Liver (tissue), 9 donors: ENCODE measurements around the gene GUCY2D. TPM values are rescaled to one million over a fixed set of nuclear protein-coding genes. Genes with fewer than 3 reads are reported as not detected.

Source experiments
- DNase-seq: peaks from one replicate; pipeline ENCODE4 v3.0.0-alpha.2; 2017; ENCODE audit warnings: low spot score
- H3K27ac ChIP-seq, 2 donors: one replicate each; pipeline ENCODE4 v1.7.0; 2013; ENCODE audit warnings: inconsistent platforms in 2 of 2, low read length in 2 of 2, control low read depth in 1 of 2, low read depth in 1 of 2, mild to moderate bottlenecking in 1 of 2
- H3K27me3 ChIP-seq, 4 donors: one replicate each; pipeline versions ENCODE4 v1.6.1 to v1.7.0; 2013; ENCODE audit warnings: low read length in 3 of 4, inconsistent platforms in 1 of 4, mild to moderate bottlenecking in 1 of 4, moderate library complexity in 1 of 4; ENCODE audit not compliant: control insufficient read depth in 4 of 4, insufficient read depth in 4 of 4
- H3K36me3 ChIP-seq, 4 donors: one replicate each; pipeline versions ENCODE4 v1.6.1 to v1.7.0; 2013; ENCODE audit warnings: low read length in 3 of 4, mild to moderate bottlenecking in 3 of 4, low read depth in 1 of 4, moderate library complexity in 1 of 4; ENCODE audit not compliant: control insufficient read depth in 4 of 4, insufficient read depth in 3 of 4
- H3K4me1 ChIP-seq, 4 donors: one replicate each; pipeline versions ENCODE4 v1.6.1 to v1.7.0; 2013; ENCODE audit warnings: low read length in 3 of 4, mild to moderate bottlenecking in 3 of 4, moderate library complexity in 1 of 4; ENCODE audit not compliant: control insufficient read depth in 4 of 4, insufficient read depth in 4 of 4
- H3K4me3 ChIP-seq, 3 donors: one replicate each; pipeline versions ENCODE4 v1.6.1 to v1.7.0; 2013; ENCODE audit warnings: low read length in 3 of 3, control low read depth in 1 of 3, low read depth in 1 of 3, mild to moderate bottlenecking in 1 of 3
- H3K9ac ChIP-seq, 2 donors: one replicate each; pipeline ENCODE4 v1.7.0; 2013; ENCODE audit warnings: low read length in 2 of 2, mild to moderate bottlenecking in 2 of 2, moderate library complexity in 2 of 2, control low read depth in 1 of 2, low read depth in 1 of 2
- H3K9me3 ChIP-seq, 4 donors: one replicate each; pipeline versions ENCODE4 v1.6.1 to v1.7.0; 2013; ENCODE audit warnings: low read length in 3 of 4; ENCODE audit not compliant: control insufficient read depth in 4 of 4
- EGR1 ChIP-seq, 2 donors: IDR thresholded peaks; 2 replicates each; pipeline ENCODE4 v1.6.1; 2016 to 2018; ENCODE audit warnings: antibody characterized with exemption in 2 of 2, low read depth in 2 of 2
- FOXA1 ChIP-seq: IDR thresholded peaks from 2 replicates; pipeline ENCODE4 v1.6.1; 2016; ENCODE audit warnings: antibody characterized with exemption
- FOXA2 ChIP-seq: IDR thresholded peaks from 2 replicates; pipeline ENCODE4 v1.6.1; 2016; ENCODE audit warnings: antibody characterized with exemption
- GABPA ChIP-seq, 2 donors: IDR thresholded peaks in 1 of 2; conservative IDR thresholded peaks in 1 of 2; 2 replicates each; pipeline ENCODE4 v1.6.1; 2016; ENCODE audit warnings: antibody characterized with exemption in 2 of 2, mild to moderate bottlenecking in 1 of 2, moderate library complexity in 1 of 2
- HNF4A ChIP-seq, 2 donors: conservative IDR thresholded peaks; 2 replicates each; pipeline ENCODE4 v1.6.1; 2016; ENCODE audit warnings: antibody characterized with exemption in 2 of 2, mild to moderate bottlenecking in 2 of 2
- HNF4G ChIP-seq: IDR thresholded peaks from 2 replicates; pipeline ENCODE4 v1.6.1; 2016; ENCODE audit warnings: antibody characterized with exemption
- JUND ChIP-seq, 2 donors: IDR thresholded peaks; 2 replicates each; pipeline ENCODE4 v1.6.1; 2016; ENCODE audit warnings: antibody characterized with exemption in 2 of 2
- NR2F2 ChIP-seq: IDR thresholded peaks from 2 replicates; pipeline ENCODE4 v1.6.1; 2016; ENCODE audit warnings: antibody characterized with exemption
- RAD21 ChIP-seq, 2 donors: IDR thresholded peaks; 2 replicates each; pipeline ENCODE4 v1.6.1; 2016; ENCODE audit warnings: antibody characterized with exemption in 2 of 2, mild to moderate bottlenecking in 2 of 2
- RXRA ChIP-seq, 2 donors: IDR thresholded peaks; 2 replicates each; pipeline ENCODE4 v1.6.1; 2017 to 2018; ENCODE audit warnings: antibody characterized with exemption in 2 of 2, mild to moderate bottlenecking in 1 of 2
- SP1 ChIP-seq: IDR thresholded peaks from 2 replicates; pipeline ENCODE4 v1.6.1; 2018; ENCODE audit warnings: antibody characterized with exemption, mild to moderate bottlenecking
- TAF1 ChIP-seq: conservative IDR thresholded peaks from 2 replicates; pipeline ENCODE4 v1.6.1; 2016; ENCODE audit warnings: antibody characterized with exemption, mild to moderate bottlenecking
- YY1 ChIP-seq: IDR thresholded peaks from 2 replicates; pipeline ENCODE4 v1.6.1; 2016; ENCODE audit warnings: antibody characterized with exemption, mild to moderate bottlenecking
- WGBS: extraction: QIAGEN DNeasy Blood & Tissue Kit; methylation state at CpG from one replicate; pipeline ENCODE4 v1.1.7; 2013; 5-methylcytosine and 5-hydroxymethylcytosine counted together
- polyA plus RNA-seq, 2 donors: library from polyadenylated mRNA; stranded (reverse) in 1 of 2; unstranded in 1 of 2; fragments of 200-250 nt in 1 of 2; fragments of >200 nt in 1 of 2; fragmentation: Nextera tagmentation in 1 of 2; extraction: Ambion mirVana in 1 of 2; gene quantifications; one replicate each; pipeline versions ENCODE4 v1.2.1 to v1.2.3, GENCODE V29; 2013 to 2015
- total RNA-seq, 2 donors: library from RNA; depleted of rRNA; stranded (reverse); fragments of >200 nt; gene quantifications; one replicate each; pipeline ENCODE4 v1.2.3, GENCODE V29; 2014
- TF ChIP-seq, protein P1 (sequence below): IDR thresholded peaks from 2 replicates; pipeline ENCODE4 v1.6.1; 2016; ENCODE audit warnings: antibody characterized with exemption
- TF ChIP-seq, protein P2 (sequence below): IDR thresholded peaks from 2 replicates; pipeline ENCODE4 v1.6.1; 2016; ENCODE audit warnings: antibody characterized with exemption
- TF ChIP-seq, protein P3 (sequence below): IDR thresholded peaks from 2 replicates; pipeline ENCODE4 v1.6.1; 2016; ENCODE audit warnings: antibody characterized with exemption
- TF ChIP-seq, protein P4 (sequence below): fragments of 150-350 bp; IDR thresholded peaks from 2 replicates; pipeline ENCODE4 v1.5.1; 2017; ENCODE audit warnings: improper control_type of control experiment, low read depth, low read length; ENCODE audit not compliant: missing input control
- TF ChIP-seq, protein P5 (sequence below): IDR thresholded peaks from 2 replicates; pipeline ENCODE4 v1.6.1; 2016; ENCODE audit warnings: antibody characterized with exemption, mild to moderate bottlenecking
- donor health status: healthy.
- donor health status: healthy.
- donor health status: healthy.
- donor health status: healthy.
- donor health status: healthy.

GUCY2D gene
- total and polyA plus RNA-seq, 4 donors: 0.09 to 0.14 TPM; not detected in 2

DNA sequence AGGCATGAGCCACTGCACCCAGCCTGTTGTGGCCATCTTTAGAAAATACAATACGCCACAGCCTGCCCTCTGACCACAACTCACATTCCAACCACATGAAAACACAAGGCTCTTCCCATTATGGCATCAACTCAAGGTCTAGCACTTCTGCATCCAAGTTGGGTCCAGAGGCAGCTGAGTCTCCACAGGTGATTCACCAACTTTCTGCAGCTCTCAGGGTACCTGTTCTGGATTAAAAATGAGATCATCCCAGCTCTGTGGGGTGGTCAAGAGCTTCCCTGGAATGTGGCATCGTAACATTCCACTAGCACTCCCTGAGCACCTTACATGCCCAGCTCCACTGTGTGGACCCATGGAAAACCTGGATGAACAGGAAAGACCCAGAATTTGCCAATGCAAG is 9.9 kb upstream of the GUCY2D start (continued):
- TF ChIP-seq, protein P1, sequence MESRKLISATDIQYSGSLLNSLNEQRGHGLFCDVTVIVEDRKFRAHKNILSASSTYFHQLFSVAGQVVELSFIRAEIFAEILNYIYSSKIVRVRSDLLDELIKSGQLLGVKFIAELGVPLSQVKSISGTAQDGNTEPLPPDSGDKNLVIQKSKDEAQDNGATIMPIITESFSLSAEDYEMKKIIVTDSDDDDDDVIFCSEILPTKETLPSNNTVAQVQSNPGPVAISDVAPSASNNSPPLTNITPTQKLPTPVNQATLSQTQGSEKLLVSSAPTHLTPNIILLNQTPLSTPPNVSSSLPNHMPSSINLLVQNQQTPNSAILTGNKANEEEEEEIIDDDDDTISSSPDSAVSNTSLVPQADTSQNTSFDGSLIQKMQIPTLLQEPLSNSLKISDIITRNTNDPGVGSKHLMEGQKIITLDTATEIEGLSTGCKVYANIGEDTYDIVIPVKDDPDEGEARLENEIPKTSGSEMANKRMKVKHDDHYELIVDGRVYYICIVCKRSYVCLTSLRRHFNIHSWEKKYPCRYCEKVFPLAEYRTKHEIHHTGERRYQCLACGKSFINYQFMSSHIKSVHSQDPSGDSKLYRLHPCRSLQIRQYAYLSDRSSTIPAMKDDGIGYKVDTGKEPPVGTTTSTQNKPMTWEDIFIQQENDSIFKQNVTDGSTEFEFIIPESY: no peak
- TF ChIP-seq TAF1: no peak
- TF ChIP-seq, protein P2, sequence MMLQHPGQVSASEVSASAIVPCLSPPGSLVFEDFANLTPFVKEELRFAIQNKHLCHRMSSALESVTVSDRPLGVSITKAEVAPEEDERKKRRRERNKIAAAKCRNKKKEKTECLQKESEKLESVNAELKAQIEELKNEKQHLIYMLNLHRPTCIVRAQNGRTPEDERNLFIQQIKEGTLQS: no peak
- TF ChIP-seq YY1: no peak

DNA sequence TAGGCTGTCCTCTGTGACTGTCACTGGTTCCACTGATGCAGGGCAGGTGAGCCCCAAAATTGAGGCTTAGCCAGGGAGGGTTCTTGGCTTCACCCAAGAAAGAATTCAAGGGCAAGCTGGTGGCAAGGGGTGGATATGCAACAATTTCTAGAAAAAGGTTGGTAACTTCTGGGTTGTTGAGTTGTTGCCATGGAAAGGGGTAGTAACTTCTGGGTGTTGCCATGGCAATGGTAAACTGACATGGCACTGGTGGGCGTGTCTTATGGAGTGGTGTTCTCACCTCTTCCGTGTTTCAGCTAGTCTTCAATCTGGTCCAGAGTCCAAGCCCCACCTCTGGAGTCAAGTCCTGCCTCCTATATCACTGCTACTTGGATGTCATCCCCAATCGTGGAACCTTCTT is 9.5 kb upstream of the GUCY2D start:
- no peak overlapping the region for H3K27ac ChIP-seq
- 49% methylated on average over 3 of the region's 3 CpGs for WGBS
- no peaks in the 10 kb centered on the region for H3K9me3 ChIP-seq
- peaks cover 0 to 11% (median 5%) of the 10 kb centered on the region in 4 donors for H3K4me1 ChIP-seq
- H3K27me3 ChIP-seq: peaks cover 0 to 4% (median 0%) of the 10 kb centered on the region in 4 donors
- no peak overlapping the region for H3K4me3 ChIP-seq
- DNase-seq: no peak
- no peak for TF ChIP-seq TAF1
- TF ChIP-seq, protein P2: no peak
- no peak for TF ChIP-seq FOXA2
- no peak for TF ChIP-seq JUND (IDR thresholded peaks at IDR 0.05)
- TF ChIP-seq, protein P3, sequence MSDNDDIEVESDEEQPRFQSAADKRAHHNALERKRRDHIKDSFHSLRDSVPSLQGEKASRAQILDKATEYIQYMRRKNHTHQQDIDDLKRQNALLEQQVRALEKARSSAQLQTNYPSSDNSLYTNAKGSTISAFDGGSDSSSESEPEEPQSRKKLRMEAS: no peak
- TF ChIP-seq RAD21 (IDR thresholded peaks at IDR 0.05): no peak
- TF ChIP-seq, protein P1: no peak
- TF ChIP-seq SP1: no peak
- TF ChIP-seq, protein P4, sequence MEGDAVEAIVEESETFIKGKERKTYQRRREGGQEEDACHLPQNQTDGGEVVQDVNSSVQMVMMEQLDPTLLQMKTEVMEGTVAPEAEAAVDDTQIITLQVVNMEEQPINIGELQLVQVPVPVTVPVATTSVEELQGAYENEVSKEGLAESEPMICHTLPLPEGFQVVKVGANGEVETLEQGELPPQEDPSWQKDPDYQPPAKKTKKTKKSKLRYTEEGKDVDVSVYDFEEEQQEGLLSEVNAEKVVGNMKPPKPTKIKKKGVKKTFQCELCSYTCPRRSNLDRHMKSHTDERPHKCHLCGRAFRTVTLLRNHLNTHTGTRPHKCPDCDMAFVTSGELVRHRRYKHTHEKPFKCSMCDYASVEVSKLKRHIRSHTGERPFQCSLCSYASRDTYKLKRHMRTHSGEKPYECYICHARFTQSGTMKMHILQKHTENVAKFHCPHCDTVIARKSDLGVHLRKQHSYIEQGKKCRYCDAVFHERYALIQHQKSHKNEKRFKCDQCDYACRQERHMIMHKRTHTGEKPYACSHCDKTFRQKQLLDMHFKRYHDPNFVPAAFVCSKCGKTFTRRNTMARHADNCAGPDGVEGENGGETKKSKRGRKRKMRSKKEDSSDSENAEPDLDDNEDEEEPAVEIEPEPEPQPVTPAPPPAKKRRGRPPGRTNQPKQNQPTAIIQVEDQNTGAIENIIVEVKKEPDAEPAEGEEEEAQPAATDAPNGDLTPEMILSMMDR: no peak
- no peak for TF ChIP-seq EGR1 (IDR thresholded peaks at IDR 0.05; ENCODE audit: low read depth in 2 of 2)
- TF ChIP-seq YY1: no peak
- TF ChIP-seq HNF4G: no peak
- TF ChIP-seq HNF4A (conservative IDR thresholded peaks at IDR 0.05): no peak
- no peak for TF ChIP-seq FOXA1
- no peak for TF ChIP-seq GABPA (IDR thresholded peaks at IDR 0.05 in 1 of 2, conservative IDR thresholded peaks at IDR 0.05 in 1 of 2)
- TF ChIP-seq RXRA (IDR thresholded peaks at IDR 0.05): no peak
- no peak for TF ChIP-seq NR2F2
- TF ChIP-seq, protein P5, sequence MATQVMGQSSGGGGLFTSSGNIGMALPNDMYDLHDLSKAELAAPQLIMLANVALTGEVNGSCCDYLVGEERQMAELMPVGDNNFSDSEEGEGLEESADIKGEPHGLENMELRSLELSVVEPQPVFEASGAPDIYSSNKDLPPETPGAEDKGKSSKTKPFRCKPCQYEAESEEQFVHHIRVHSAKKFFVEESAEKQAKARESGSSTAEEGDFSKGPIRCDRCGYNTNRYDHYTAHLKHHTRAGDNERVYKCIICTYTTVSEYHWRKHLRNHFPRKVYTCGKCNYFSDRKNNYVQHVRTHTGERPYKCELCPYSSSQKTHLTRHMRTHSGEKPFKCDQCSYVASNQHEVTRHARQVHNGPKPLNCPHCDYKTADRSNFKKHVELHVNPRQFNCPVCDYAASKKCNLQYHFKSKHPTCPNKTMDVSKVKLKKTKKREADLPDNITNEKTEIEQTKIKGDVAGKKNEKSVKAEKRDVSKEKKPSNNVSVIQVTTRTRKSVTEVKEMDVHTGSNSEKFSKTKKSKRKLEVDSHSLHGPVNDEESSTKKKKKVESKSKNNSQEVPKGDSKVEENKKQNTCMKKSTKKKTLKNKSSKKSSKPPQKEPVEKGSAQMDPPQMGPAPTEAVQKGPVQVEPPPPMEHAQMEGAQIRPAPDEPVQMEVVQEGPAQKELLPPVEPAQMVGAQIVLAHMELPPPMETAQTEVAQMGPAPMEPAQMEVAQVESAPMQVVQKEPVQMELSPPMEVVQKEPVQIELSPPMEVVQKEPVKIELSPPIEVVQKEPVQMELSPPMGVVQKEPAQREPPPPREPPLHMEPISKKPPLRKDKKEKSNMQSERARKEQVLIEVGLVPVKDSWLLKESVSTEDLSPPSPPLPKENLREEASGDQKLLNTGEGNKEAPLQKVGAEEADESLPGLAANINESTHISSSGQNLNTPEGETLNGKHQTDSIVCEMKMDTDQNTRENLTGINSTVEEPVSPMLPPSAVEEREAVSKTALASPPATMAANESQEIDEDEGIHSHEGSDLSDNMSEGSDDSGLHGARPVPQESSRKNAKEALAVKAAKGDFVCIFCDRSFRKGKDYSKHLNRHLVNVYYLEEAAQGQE: no peak
- H3K36me3 ChIP-seq: no peaks in the 10 kb centered on the region
- H3K9ac ChIP-seq: no peak overlapping the region
